ENCODE measurements around the gene SOD1. TPM values are rescaled to one million over a fixed set of nuclear protein-coding genes. Genes with fewer than 3 reads are reported as not detected.

Gene SOD1
- total and polyA plus RNA-seq, 2 donors (not counting 1 experiment from before 2014, with no cell fraction given) = 91.2 to 123 TPM

DNA sequence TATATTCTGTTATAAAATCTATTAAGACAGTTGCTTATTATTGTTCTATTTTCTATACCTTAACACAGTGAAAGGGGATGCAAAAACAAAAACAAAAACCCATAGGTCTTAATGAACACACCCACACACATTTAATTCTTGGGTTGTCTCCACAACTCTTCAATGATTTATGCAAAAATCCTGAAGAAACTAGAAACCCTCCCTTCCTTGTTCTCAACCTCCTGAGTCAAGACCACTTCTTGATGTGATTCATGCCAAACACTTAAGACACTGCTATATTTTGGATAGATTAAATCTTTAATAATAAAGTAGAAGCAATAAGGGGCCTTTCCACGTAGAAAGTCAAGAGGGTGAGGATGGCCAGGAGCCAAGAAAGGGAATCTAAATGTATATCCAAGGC, 49.0 kb downstream of the SOD1 start:
- peaks cover 71% of the 10 kb centered on the region for H4K20me1 ChIP-seq (ENCODE audit: control insufficient read depth, insufficient read depth, low read length, poor library complexity, severe bottlenecking)
- no peak for ATAC-seq (ENCODE audit: low read depth)

DNA sequence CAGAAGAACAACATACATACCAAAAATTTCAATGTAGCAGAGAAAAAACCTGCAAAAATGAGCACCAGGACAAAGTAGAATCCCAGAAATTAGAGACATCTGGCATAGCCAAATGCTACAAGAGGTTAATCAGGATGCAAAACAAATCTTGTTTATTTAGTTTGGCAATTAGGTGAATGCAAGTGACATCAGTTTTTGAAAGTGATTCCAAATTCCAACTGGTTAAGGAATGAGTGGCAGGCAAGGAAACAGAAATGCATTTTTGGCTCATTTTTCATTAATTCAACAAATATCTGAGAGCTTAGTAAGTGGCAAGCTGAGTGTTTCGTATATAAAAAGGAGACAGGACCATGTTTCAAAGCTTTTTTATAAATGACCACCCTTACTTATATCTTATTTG, 51.1 kb downstream of the SOD1 start:
- ChIA-PET POLR2A (no interaction called here), CTCF (interaction anchor here (0.8 kb wide), 1 partner anchor 70 kb away, joined by 3 read pairs; no protein-coding TSS in a partner anchor)
- intact Hi-C loops (cut with micrococcal nuclease) = no loop called here
- no peak overlapping the region for H3K27ac ChIP-seq (ENCODE audit: low read length in 2 of 2)
- no peak overlapping the region for H3K4me3 ChIP-seq (ENCODE audit: control extremely low read depth in 1 of 5, extremely low read depth in 1 of 5, insufficient read depth in 1 of 5, low read depth in 2 of 5, low read length in 4 of 5)
- WGBS (ENCODE audit: insufficient coverage) = no CpG with 5 or more reads among the region's 1 CpG
- ATAC-seq (ENCODE audit: low read depth) (no peak), DNase-seq (no peak)
- Mint-ChIP-seq H3K4me1 (peaks cover 81% of the 10 kb centered on the region), H3K27me3 (no peaks in the 10 kb centered on the region), H3K4me3 (no peak overlapping the region), H3K27ac (no peak overlapping the region), H3K9me3 (ENCODE audit: insufficient read depth) (no peaks in the 10 kb centered on the region)
- H3K36me3 ChIP-seq (replicated peaks in 1 of 2; ENCODE audit: control extremely low read depth in 1 of 2, control insufficient read depth in 1 of 2, extremely low read depth in 1 of 2, insufficient read depth in 2 of 2, low read length in 1 of 2) = peaks cover 3 to 5% of the 10 kb centered on the region in 2 experiments
- H4K20me1 ChIP-seq (ENCODE audit: control insufficient read depth, insufficient read depth, low read length, poor library complexity, severe bottlenecking) = peaks cover 85% of the 10 kb centered on the region
- H3K79me2 ChIP-seq (ENCODE audit: control insufficient read depth, insufficient read depth, low read length) = peaks cover 100% of the 10 kb centered on the region
- no peak overlapping the region for H3K4me2 ChIP-seq (replicated peaks; ENCODE audit: low read depth, low read length, poor library complexity, severe bottlenecking)
- no peaks in the 10 kb centered on the region for H3K27me3 ChIP-seq (replicated peaks in 1 of 4; ENCODE audit: control extremely low read depth in 1 of 4, control insufficient read depth in 3 of 4, insufficient read depth in 4 of 4, low read length in 3 of 4)
- no peaks in the 10 kb centered on the region for H3K9me3 ChIP-seq (ENCODE audit: control extremely low read depth in 1 of 3, control insufficient read depth in 2 of 3, insufficient read depth in 1 of 3, low read length in 2 of 3)
- TF ChIP-seq EZH2 (IDR thresholded peaks at IDR 0.05; ENCODE audit: borderline replicate concordance, insufficient read depth, low read depth, low read length, poor library complexity, severe bottlenecking) = no peak
- TF ChIP-seq, protein P1, sequence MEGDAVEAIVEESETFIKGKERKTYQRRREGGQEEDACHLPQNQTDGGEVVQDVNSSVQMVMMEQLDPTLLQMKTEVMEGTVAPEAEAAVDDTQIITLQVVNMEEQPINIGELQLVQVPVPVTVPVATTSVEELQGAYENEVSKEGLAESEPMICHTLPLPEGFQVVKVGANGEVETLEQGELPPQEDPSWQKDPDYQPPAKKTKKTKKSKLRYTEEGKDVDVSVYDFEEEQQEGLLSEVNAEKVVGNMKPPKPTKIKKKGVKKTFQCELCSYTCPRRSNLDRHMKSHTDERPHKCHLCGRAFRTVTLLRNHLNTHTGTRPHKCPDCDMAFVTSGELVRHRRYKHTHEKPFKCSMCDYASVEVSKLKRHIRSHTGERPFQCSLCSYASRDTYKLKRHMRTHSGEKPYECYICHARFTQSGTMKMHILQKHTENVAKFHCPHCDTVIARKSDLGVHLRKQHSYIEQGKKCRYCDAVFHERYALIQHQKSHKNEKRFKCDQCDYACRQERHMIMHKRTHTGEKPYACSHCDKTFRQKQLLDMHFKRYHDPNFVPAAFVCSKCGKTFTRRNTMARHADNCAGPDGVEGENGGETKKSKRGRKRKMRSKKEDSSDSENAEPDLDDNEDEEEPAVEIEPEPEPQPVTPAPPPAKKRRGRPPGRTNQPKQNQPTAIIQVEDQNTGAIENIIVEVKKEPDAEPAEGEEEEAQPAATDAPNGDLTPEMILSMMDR (IDR thresholded peaks at IDR 0.05) = no peak
- H3K4me1 ChIP-seq (ENCODE audit: control insufficient read depth in 2 of 2, insufficient read depth in 2 of 2, low read length in 2 of 2) = peaks cover 32 to 43% of the 10 kb centered on the region in 2 donors
- no peak overlapping the region for H3K9ac ChIP-seq (ENCODE audit: low read length)
- no peak overlapping the region for H2AFZ ChIP-seq (ENCODE audit: insufficient read depth, low read depth, low read length, poor library complexity, severe bottlenecking)

More for the DNA sequence above, 49.0 kb downstream of the SOD1 start:
- Histone ChIP-seq H3K4me1 (ENCODE audit: control insufficient read depth in 2 of 2, insufficient read depth in 2 of 2, low read length in 2 of 2) (peaks cover 16 to 26% of the 10 kb centered on the region in 2 donors), H3K36me3 (replicated peaks in 1 of 2; ENCODE audit: control extremely low read depth in 1 of 2, control insufficient read depth in 1 of 2, extremely low read depth in 1 of 2, insufficient read depth in 2 of 2, low read length in 1 of 2) (peaks cover 6 to 9% of the 10 kb centered on the region in 2 experiments), H3K9me3 (ENCODE audit: control extremely low read depth in 1 of 3, control insufficient read depth in 2 of 3, insufficient read depth in 1 of 3, low read length in 2 of 3) (no peaks in the 10 kb centered on the region), H2AFZ (ENCODE audit: insufficient read depth, low read depth, low read length, poor library complexity, severe bottlenecking) (no peak overlapping the region), H3K4me3 (ENCODE audit: control extremely low read depth in 1 of 5, extremely low read depth in 1 of 5, insufficient read depth in 1 of 5, low read depth in 2 of 5, low read length in 4 of 5) (no peak overlapping the region), H3K79me2 (ENCODE audit: control insufficient read depth, insufficient read depth, low read length) (peaks cover 91% of the 10 kb centered on the region), H3K9ac (ENCODE audit: low read length) (no peak overlapping the region), H3K4me2 (replicated peaks; ENCODE audit: low read depth, low read length, poor library complexity, severe bottlenecking) (peak overlapping the region; percentile 6), H3K27ac (ENCODE audit: low read length in 2 of 2) (peak overlapping the region in 1 of 2 donors; percentile 22), H3K27me3 (replicated peaks in 1 of 4; ENCODE audit: control extremely low read depth in 1 of 4, control insufficient read depth in 3 of 4, insufficient read depth in 4 of 4, low read length in 3 of 4) (no peaks in the 10 kb centered on the region)
- Mint-ChIP-seq H3K27me3 (no peaks in the 10 kb centered on the region), H3K27ac (no peak overlapping the region), H3K9me3 (ENCODE audit: insufficient read depth) (no peaks in the 10 kb centered on the region), H3K4me3 (no peak overlapping the region), H3K4me1 (peaks cover 64% of the 10 kb centered on the region)
- CTCF ChIA-PET = no interaction called here
- no CpG with 5 or more reads among the region's 1 CpG for WGBS (ENCODE audit: insufficient coverage)
- POLR2A ChIA-PET = no interaction called here
- intact Hi-C loops (cut with micrococcal nuclease) = no loop called here
- TF ChIP-seq EZH2 (IDR thresholded peaks at IDR 0.05; ENCODE audit: borderline replicate concordance, insufficient read depth, low read depth, low read length, poor library complexity, severe bottlenecking) = no peak
- TF ChIP-seq, protein P1 (IDR thresholded peaks at IDR 0.05) = no peak
- DNase-seq = no peak
